ENCODE data around the gene HSPA6. TPM values are rescaled to one million over a fixed set of nuclear protein-coding genes. Genes with fewer than 3 reads are reported as not detected.

The HSPA6 gene
- total RNA-seq, 1 donor from 2014 or later = not detected

GRCh38 chr1:161494091-161494735 is 30.1 kb upstream of the HSPA6 start:
- H3K36me3 Mint-ChIP-seq (ENCODE audit: low read depth) = no peaks in the 10 kb centered on the region
- H3K4me3 Mint-ChIP-seq = no peak overlapping the region
- no peaks in the 10 kb centered on the region for H3K9me3 Mint-ChIP-seq
- no peak for DNase-seq (ENCODE audit: low read depth, low spot score)
- no peak overlapping the region for H3K27ac Mint-ChIP-seq (ENCODE audit: unreplicated experiment)
- TF ChIP-seq CTCF (conservative IDR thresholded peaks at IDR 0.05) = no peak
- H3K4me1 Mint-ChIP-seq = peaks cover 4% of the 10 kb centered on the region
- peaks cover 93% of the 10 kb centered on the region for H3K27me3 Mint-ChIP-seq (ENCODE audit: low read depth)

DNA sequence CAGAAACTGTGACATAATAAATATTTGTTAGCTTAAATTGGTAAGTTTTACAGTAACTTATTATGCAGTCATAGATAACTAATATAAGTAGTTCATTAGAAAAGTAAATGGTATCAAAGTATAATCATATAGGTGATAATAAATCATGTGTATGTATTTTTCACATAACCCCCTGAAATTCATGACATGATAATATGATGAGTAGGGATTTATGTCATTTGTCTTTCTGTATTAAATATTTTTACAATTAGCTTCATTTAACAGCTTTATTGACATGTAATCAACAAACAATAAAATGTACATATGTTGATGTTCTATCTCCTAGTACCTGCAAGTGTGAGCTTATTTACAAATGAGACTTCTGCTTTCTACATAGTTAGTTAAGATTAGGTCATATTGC is 28.9 kb upstream of the HSPA6 start:
- TF ChIP-seq CTCF (conservative IDR thresholded peaks at IDR 0.05) = no peak
- Mint-ChIP-seq H3K36me3 (ENCODE audit: low read depth) (no peaks in the 10 kb centered on the region), H3K27me3 (ENCODE audit: low read depth) (peaks cover 93% of the 10 kb centered on the region), H3K4me1 (peaks cover 4% of the 10 kb centered on the region), H3K9me3 (no peaks in the 10 kb centered on the region), H3K4me3 (no peak overlapping the region), H3K27ac (ENCODE audit: unreplicated experiment) (no peak overlapping the region)
- no peak for DNase-seq (ENCODE audit: low read depth, low spot score)

DNA sequence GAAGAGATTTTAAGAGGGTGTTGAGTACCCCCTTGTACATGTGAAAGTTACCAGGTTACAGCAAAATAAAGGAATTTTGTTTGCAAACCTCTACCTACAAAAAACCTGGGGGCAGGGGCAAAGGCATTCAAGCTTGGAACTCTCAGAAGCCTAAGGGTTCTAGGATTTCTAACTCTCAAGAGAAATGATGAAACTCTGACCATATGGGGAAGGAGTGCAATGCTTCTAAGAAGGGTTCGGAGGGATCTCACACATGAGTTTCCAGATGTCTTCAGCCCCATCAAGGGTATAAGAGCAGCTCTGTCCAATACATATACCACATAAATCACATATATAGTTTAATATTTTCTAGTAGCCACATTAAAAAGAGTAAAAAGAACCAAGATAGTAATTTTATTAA is 26.4 kb upstream of the HSPA6 start:
- H3K4me1 Mint-ChIP-seq = no peaks in the 10 kb centered on the region
- no peak for TF ChIP-seq CTCF (conservative IDR thresholded peaks at IDR 0.05)
- no peaks in the 10 kb centered on the region for H3K36me3 Mint-ChIP-seq (ENCODE audit: low read depth)
- no peak overlapping the region for H3K27ac Mint-ChIP-seq (ENCODE audit: unreplicated experiment)
- H3K4me3 Mint-ChIP-seq = no peak overlapping the region
- H3K27me3 Mint-ChIP-seq (ENCODE audit: low read depth) = peaks cover 92% of the 10 kb centered on the region
- H3K9me3 Mint-ChIP-seq = no peaks in the 10 kb centered on the region
- no peak for DNase-seq (ENCODE audit: low read depth, low spot score)

GRCh38 chr1:161498646-161499045 is 25.7 kb upstream of the HSPA6 start:
- Mint-ChIP-seq H3K27ac (ENCODE audit: unreplicated experiment) (no peak overlapping the region), H3K4me1 (no peaks in the 10 kb centered on the region), H3K36me3 (ENCODE audit: low read depth) (no peaks in the 10 kb centered on the region), H3K27me3 (ENCODE audit: low read depth) (peaks cover 93% of the 10 kb centered on the region), H3K9me3 (no peaks in the 10 kb centered on the region), H3K4me3 (no peak overlapping the region)
- no peak for TF ChIP-seq CTCF (conservative IDR thresholded peaks at IDR 0.05)
- no peak for DNase-seq (ENCODE audit: low read depth, low spot score)

GRCh38 chr1:161499099-161500039 is 25.0 kb upstream of the HSPA6 start:
- peaks cover 92% of the 10 kb centered on the region for H3K27me3 Mint-ChIP-seq (ENCODE audit: low read depth)
- H3K4me1 Mint-ChIP-seq = no peaks in the 10 kb centered on the region
- H3K27ac Mint-ChIP-seq (ENCODE audit: unreplicated experiment) = no peak overlapping the region
- no peak overlapping the region for H3K4me3 Mint-ChIP-seq
- TF ChIP-seq CTCF (conservative IDR thresholded peaks at IDR 0.05) = no peak
- no peaks in the 10 kb centered on the region for H3K9me3 Mint-ChIP-seq
- H3K36me3 Mint-ChIP-seq (ENCODE audit: low read depth) = no peaks in the 10 kb centered on the region
- no peak for DNase-seq (ENCODE audit: low read depth, low spot score)
